Tongue (tissue), 2 donors: ENCODE measurements around the gene CAMTA1. TPM values are rescaled to one million over a fixed set of nuclear protein-coding genes. Genes with fewer than 3 reads are reported as not detected.
A peak's percentile ranks its signal among the peaks of the same experiment; 100 is the strongest.

ENCODE experiments used
- DNase-seq: peaks from one replicate; pipeline ENCODE4 v3.0.0-alpha.2; 2015
- total RNA-seq: library from RNA; depleted of rRNA; stranded (reverse); fragments of >200 nt; gene quantifications from one replicate; pipeline ENCODE4 v1.2.3, GENCODE V29; 2014

Gene CAMTA1
- total RNA-seq, 1 donor from 2014 or later = 60.6 TPM

- no peak for DNase-seq
Measured at GRCh38 chr1:7617826-7618225, 832.6 kb downstream of the CAMTA1 start.

- DNase-seq = no peak
Measured at GRCh38 chr1:7620196-7620595, 834.9 kb downstream of the CAMTA1 start.

- DNase-seq = no peak
Measured at GRCh38 chr1:7621334-7622219, 836.3 kb downstream of the CAMTA1 start.

GRCh38 chr1:7623842-7624241 lies 838.6 kb downstream of the CAMTA1 start:
- DNase-seq = no peak

- DNase-seq = no peak
Measured at GRCh38 chr1:7624791-7625355, 839.6 kb downstream of the CAMTA1 start.

GRCh38 chr1:7625401-7625800 lies 840.1 kb downstream of the CAMTA1 start:
- no peak for DNase-seq

- DNase-seq = no peak
Measured at GRCh38 chr1:7628273-7628672, 843.0 kb downstream of the CAMTA1 start.

GRCh38 chr1:7629011-7629410 lies 843.8 kb downstream of the CAMTA1 start:
- no peak for DNase-seq

GRCh38 chr1:7629465-7630195 lies 844.4 kb downstream of the CAMTA1 start:
- DNase-seq = no peak

- peak; percentile 26 for DNase-seq
Measured at GRCh38 chr1:7630378-7630777, 845.1 kb downstream of the CAMTA1 start.

GRCh38 chr1:7632176-7632575 lies 846.9 kb downstream of the CAMTA1 start:
- DNase-seq = no peak

GRCh38 chr1:7632681-7633080 lies 847.4 kb downstream of the CAMTA1 start:
- DNase-seq = no peak

- no peak for DNase-seq
Measured at GRCh38 chr1:7633506-7634245, 848.4 kb downstream of the CAMTA1 start.

- no peak for DNase-seq
Measured at GRCh38 chr1:7634546-7635240, 849.4 kb downstream of the CAMTA1 start.

- no peak for DNase-seq
Measured at GRCh38 chr1:7636795-7637526, 851.7 kb downstream of the CAMTA1 start.

- no peak for DNase-seq
Measured at GRCh38 chr1:7638078-7638477, 852.8 kb downstream of the CAMTA1 start.

- DNase-seq = no peak
Measured at GRCh38 chr1:7639435-7640131, 854.3 kb downstream of the CAMTA1 start.

GRCh38 chr1:7640350-7640749 lies 855.1 kb downstream of the CAMTA1 start:
- no peak for DNase-seq

- DNase-seq = no peak
Measured at GRCh38 chr1:7640920-7641585, 855.8 kb downstream of the CAMTA1 start.
